Activated CD8-positive, alpha-beta memory T cell treated with anti-CD3 and anti-CD28 coated beads, Interleukin-2, amount 50 U/mL, for 48 hours (primary cell): Measurements from ENCODE around the gene CCNE1.
"Not testable (repeated sequence)": the region's sequence is repeated elsewhere in the genome, so short reads cannot be mapped to it uniquely, and the experiment has no call there.

ENCODE experiments used
- DNase-seq: peaks from one replicate; pipeline ENCODE4 v3.0.0-alpha.2; 2020

Gene CCNE1

DNA sequence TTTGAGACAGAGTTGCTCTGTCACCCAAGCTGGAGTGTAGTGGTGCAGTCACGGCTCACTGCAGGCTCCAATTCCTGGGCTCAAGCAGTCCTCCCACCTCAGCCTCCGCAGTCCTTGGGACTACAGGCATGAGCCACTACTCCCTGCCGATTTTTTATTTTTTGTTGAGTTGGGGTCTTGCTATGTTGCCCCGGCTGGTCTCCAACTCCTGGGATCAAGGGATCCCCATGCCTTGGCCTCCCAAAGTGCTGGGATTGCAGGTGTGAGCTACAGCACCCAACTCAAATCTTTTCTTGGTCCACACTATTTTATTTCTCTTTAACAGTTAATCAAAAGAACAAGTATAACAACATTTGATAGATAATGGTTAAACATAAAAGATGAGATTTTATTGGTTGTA is 7.5 kb downstream of the CCNE1 start:
- no peak for DNase-seq

DNA sequence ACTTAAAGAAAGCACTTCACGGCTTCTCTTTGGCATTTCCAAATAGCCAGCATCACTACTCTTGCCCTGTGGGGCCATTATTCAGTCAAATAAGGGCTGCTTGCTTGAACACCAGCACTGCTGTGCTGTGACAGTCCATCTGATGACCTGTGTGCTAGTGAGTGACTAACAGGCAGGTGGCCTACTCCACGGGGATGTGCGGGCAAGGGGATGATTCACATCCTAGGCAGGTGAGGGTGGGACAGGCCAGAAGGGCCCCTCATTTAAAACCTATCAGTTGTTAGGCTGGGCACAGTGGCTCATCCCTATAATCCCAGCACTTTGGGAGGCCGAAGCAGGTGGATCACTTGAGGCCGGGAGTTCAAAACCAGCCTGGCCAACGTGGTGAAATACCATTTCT is 8.2 kb downstream of the CCNE1 start:
- DNase-seq: no peak

DNA sequence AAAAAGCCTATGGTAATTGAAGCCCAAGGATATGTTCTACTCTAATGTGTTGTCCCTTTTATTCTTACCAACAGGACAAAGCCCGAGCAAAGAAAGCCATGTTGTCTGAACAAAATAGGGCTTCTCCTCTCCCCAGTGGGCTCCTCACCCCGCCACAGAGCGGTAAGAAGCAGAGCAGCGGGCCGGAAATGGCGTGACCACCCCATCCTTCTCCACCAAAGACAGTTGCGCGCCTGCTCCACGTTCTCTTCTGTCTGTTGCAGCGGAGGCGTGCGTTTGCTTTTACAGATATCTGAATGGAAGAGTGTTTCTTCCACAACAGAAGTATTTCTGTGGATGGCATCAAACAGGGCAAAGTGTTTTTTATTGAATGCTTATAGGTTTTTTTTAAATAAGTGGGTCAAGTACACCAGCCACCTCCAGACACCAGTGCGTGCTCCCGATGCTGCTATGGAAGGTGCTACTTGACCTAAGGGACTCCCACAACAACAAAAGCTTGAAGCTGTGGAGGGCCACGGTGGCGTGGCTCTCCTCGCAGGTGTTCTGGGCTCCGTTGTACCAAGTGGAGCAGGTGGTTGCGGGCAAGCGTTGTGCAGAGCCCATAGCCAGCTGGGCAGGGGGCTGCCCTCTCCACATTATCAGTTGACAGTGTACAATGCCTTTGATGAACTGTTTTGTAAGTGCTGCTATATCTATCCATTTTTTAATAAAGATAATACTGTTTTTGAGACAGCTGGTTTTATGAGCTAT is 12.0 kb downstream of the CCNE1 start:
- DNase-seq: no peak

DNA sequence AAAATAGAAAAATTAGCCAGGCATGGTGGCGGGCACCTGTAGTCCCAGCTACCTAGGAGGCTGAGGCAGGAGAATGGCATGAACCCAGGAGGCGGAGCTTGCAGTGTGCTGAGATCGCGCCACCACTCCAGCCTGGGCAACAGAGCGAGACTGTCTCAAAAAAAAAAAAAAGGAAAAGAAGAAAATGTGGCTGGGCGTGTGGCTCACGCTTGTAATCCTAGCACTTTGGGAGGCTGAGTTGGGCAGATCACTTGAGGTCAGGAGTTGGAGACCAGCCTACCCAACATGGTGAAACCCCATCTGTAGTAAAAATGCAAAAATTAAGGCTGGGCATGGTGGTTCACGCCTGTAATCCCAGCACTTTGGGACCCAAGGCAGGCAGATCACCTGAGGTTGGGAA is 13.5 kb downstream of the CCNE1 start:
- DNase-seq: not testable (repeated sequence)

DNA sequence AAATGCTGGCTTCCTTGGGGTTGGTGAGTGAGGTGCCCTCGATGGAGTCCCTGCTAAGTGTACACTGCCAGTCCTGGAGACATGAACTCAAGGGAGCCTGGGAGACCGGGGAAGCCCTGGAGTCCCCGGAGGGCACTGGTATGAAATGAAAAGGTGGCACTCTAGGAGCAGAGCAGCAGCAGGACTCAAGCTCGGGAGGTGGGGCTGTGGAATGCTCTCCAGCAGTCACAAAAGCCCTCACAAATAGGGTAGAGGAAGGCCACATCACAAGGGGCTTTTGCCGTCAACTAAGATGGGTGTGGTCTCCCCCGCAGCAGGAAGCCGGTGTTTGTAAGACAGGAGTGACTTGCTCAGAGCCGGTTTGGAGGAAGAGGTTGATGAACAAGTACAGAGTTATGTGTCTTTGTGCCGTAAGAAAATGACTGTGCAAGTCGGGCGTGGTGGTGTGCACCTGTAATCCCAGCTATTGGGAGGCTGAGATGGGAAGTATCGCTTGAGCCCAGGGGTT is 19.3 kb downstream of the CCNE1 start:
- peak; percentile 77 for DNase-seq

DNA sequence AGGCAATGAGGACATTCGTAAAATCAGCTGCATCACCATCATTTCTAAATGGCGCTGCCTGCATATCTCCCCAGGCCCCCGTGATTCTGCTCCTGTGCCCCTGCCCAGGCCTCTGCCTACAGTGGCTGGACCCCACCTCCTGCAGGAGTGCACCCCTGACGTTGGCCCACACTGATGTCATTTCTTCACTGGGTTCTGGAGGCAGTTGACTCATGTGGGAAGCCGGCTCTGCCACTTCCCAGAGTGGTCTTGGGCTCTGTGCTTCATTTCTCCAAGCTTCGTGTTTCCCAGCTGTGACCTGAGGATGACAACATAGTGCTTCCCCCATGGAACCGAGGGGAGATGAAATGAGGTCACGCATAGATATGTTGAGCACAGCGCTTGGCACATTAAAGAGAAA is 19.9 kb downstream of the CCNE1 start:
- no peak for DNase-seq

DNA sequence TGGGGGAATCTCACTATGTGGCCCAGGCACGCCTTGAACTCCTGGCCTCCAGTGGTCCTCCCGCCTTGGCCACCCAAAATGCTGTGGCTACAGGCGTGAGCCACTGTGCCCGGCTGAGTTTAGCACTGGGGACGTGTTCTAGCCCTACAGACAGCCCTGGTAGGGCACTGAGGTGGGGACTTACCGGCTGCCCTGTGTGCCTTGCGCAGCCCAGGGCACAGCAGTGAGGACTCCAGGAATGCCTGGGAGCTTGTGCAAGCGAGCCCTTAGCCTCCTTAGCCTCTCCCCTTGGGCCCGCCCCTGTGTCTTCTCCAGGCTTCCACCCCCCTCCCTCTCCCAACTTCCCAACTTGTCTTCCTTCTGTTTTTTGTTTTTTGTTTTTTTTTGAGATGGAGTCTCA is 21.0 kb downstream of the CCNE1 start:
- no peak for DNase-seq

DNA sequence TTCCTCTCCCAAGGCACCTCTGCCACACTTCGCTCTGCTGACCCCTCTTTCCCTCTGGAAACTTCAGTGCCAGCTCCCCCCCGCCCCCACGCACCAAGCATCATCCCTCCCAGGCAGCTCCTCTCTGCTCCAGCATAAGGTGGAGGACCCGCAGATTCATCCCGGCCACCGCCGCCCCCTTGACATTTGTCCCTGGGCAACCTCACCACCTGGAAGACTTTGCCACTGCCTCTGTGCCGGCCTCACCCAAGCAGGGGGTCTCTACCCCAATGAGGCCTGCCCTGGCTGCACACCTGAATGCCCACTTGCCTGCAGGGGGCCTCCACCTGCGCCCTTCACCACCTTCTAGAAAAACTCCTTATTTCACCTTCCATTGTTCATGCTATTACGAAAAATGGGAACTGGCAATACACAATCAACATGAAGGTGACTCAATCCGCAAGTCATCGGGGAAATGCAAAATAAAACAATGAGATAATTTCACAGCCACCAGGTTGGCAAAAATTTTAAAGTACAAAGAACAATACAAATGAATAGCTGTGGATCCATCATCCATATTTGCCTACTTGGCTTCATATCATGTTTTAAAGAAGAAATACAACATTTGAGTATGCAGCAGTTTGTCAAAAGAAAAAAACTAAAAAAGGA is 21.9 kb downstream of the CCNE1 start:
- DNase-seq: no peak

DNA sequence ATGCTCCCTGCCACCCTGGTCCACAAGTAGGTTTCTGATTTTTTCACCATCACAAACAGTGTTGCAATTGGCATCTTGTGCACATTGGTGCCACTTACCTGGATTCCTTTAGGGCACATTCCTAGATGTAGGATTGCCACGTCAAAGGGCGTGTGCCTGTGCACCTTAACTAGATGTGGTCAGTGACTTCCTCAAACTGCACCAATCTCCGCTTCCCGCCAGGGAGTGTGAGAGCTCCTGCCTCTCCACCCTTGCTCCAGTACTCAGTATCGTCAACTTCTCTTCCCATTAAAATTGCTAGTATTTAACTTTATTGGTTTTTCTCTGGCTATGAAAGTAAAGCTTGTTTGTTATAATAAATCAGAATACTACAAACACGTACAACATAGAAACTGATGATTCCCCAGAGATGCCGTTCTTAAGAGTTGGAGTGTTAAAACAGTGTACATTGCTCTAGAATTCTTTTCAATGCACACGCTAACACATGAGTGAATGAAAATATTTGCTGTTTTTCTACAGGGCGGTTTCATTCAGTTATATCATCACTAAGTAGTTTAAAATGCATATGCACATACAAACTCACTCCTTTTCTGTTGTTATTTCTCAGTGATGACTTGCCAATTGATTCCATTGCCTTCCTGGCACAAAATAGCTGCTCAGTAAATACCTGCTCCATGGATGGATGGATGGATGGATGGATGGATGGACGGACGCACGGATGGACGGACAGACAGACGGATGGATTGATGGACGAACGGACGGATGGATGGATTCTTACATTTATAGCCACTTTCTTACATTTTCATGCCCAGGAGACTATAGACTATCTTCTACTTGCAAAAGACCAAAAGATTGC is 23.4 kb downstream of the CCNE1 start:
- no peak for DNase-seq

DNA sequence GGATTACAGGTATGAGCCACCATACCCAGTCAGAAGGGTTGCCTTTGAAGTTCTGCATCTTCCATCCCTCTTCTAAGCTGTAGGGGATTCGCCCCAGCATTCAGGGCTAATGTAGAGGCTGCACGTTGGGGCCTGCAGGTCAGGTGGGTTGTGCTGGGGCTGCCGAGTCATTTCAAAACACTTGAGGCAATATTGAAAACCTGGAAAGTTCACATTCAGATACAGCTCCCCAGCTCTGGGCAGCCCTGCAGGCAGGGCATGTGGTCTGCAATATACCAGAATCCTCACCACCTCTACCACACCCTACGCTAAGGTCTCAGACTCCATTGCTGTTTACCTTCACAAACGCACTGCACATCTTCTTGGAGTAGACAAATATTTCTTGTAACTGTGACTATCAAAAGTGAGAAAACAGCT is 24.6 kb downstream of the CCNE1 start:
- DNase-seq: peak; percentile 73

DNA sequence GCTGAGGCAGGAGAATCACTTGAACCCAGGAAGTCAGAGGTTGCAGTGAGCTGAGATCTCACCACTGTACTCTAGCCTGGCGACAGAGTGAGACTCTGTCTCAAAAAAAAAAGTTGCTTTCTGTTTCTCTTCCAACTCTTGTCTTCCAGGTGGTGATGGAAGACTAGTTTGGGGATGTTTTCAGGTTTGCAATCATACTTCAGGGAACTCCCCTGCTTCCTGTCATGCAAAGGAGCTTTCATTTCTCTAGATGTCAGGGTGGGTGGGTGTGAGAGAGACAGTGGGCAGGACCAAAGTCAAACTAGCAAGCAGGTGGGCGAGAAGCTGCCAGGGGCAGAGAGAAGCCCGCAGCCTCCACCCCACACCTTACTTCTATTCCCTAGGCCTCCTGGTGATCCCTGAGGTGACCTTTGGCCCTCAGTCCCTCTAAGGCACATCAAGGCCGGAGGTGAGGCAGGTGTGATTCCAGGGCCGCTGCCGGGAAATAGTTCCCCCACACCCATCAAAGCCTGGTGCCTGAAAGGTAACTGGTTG is 25.7 kb downstream of the CCNE1 start:
- DNase-seq: peak; percentile 67

DNA sequence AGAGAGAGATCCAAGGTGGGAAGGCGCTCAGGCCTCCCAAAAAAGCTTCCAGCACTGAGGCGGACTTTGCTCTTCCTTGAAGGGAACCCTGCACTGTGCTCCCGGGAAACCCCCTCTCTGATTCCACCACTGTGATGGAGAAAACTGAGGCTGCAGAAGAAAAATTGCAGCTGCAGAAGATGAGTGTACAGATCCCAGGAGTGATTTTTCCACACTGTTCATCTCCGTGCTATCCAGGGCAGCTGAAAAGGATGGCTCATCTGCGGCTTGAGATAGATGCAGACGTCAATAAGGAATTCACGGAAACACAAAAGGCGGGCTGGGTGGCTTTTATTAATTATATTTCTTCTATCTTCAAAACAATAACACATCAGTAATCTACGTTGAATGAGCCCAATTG is 26.2 kb downstream of the CCNE1 start:
- DNase-seq: no peak

DNA sequence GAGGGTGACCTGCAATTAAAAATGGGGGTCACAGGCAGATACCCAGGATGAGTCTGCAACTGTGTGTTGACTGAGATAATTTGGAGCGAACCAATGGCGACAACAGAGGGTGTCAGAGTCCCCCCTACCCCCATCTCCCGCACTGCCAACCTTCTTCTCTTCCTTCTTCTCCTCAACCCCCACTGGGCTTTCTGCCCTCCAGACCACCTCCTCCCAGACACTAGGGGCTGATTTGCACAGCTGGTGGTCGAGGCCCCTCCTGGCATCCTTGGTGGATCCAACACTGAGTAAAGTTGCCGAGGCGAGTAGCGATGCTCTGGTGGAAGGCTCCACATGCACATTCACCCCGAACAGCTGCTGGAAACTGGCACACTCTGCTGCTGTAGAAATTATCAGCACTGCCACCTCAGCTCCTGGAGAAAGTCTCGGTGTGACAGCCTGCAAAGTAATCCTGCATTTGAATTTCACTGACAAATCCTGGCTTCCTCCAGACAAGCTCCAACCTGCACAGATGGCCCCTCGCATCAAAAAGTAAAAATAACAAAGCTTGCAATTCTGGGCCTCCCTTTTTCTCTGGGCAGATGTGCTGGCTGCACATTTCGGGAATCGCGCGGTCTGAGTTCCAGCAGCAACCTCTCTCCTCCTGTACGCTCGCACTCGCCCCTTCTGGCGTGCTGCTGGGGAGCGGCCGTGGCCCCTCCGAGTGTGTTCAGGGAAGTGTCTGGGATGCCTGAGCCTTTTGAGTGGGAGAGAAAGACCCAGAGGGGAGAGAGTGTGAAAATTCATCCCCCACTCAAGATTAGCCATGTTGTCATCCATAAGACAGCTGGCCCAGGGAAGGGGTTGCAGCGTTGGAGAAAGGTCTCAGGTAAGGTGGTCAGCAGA is 28.5 kb downstream of the CCNE1 start:
- no peak for DNase-seq

DNA sequence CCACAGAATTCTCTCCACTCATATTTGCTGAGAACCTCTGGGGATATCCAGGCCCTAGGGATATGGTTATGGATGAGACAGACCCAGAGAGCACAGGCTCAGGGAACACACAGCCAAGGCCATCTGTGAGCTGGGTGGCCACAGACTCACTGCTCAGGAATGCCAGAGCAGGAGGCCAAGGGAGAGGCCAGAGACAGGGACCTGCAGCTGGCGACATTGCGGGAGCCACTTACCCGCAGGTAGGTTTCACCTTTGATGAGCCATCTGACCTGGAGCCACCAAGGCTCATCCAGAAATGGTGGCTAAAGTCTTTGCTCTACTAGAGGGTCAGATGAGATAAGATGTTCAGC is 29.4 kb downstream of the CCNE1 start:
- DNase-seq: no peak

DNA sequence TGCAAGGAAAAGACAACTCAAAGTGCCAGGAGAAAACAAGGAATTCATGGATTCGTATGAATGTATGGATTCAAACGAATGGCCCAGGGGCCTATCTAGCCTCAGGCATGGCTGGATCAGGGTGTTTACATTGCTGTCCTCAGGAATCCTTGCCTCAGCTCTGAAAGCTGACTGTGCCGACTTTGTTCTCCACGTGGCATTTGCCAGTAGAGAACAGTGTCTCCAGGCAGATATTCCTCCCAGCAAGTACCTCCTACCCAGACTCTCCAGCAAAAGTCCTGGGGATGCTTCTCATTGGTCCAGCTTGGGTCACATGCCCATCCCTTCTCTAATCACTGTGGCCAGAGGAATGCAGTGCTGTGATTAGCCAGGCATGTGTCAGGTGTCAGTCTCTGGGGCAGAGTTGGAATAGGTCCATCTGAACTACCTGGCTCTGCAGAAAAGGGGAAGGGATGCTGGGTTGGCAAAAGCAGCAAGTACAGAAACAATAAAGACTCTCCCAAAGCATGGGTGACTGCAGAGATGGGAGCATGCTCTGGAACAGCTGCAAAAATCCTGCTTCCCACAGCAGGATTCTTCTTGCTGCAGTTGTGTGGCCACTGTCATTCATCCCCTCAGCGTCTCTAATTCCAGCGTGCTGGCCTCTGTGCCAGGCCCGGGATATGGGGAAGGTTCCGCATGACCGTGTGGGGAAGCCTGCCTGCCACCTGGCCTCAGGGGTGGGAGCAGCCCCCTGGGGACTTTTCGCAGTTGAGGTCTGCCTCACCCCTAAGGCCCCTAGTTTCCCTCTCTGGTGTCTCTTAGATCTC is 30.0 kb downstream of the CCNE1 start:
- DNase-seq: no peak

DNA sequence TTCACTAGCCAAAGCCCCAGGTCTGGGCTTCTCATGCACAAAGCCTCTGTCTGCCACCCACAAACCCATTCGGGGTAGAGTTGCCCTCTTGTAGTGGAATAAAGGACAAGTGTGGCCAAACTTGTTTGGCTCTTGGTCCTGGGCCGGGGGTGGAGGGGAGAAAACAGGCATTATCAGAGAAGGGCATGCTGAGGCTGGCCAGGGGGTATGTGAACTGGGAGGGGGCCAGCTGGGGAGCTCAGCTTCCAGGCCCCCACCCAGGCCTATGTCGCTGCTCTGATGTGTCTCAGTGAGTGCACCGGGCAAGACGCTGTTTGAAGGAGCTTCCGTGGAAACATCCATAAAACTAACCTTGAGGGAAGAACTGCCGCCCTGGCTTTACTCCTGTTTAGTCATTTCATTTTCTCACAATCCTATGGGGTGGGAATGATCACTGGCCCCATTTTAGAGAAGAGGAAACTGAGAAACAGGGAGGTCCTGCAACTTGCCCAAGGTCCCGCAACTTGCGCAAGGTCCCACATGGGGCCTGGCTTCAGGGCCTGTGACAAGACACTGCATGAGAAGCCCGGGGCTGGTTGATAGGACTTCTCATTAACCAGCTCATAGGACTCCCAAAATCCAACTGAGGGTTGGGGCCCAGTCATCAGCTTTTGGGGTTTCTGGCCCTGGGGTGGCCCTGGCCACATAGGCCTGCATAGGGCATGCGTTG is 30.8 kb downstream of the CCNE1 start:
- no peak for DNase-seq

DNA sequence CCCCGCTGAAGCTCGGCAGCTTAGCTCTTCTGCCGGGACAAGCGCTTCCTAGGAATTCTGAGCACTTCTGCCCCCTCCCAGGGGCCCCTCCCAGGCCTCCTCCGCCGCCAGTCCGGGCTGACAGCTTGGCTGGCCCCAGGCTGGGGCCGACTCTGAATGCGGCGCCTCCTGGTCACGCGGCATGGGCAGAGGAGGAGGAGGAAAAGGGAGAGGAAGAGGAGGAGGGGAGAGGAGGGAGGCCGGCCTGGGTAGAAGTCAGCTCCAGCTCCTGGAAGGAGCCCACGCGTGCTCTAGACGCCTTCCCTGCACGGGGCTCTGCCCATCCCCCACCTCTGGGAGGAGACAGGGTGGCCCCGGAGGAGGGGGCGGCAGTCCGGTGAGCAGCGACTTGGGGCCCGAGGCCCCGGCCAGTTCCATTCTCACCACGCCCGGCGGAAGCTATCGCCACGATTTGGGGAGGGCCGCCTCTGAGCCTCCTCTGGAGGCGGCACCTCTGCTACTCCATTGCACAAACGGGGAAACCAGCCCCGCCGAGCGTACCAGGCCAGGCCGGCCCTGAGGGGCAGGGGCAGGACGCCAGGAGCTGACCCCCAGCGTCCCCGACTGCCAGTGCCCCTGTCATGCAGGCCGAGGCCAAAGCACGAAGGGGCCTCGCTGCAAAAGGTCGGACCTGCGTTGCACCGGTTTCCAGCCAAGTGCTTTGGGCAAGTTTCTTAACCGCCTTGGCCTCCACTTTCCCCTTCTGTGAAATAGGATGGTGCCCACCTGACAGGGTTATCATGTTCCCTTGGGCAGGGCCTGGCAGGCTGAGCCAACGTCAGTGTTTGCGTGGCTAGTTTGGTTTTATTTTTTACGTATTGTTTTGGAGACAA is 31.6 kb downstream of the CCNE1 start:
- no peak for DNase-seq

DNA sequence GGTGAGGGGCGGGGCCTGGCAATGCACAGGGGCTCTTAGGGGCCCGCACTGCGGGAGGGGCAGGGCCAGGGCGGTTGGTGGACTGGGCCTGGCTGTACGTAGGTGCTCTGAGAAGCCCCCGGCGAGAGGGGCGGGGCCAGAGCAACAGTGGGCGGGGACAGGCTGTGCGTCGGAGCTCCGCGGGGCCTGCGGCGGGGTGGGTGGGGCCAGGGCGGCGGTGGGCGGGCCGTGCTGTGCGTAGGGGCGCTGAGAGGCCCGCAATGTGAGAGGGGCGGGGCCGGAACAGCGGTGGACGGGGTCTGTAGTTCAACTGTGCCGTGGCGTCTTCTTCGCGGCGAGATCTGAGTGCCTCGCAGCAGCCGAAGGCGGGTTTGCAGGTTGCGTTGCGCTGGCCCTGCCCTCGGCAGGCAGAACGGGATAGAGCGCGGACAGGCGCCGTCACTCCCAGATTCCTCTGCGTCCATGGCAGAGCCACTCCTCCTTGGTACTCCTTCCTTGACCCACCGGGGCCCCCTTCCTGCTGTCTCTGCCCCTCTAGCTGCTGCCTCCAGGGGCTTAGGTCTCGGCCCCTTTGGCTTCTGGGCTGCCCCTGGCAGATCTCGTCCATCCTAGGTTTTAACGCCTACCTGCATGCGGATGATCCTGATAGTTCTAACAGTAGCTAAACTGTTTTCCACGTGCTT is 33.2 kb downstream of the CCNE1 start:
- DNase-seq: peak; percentile 97

DNA sequence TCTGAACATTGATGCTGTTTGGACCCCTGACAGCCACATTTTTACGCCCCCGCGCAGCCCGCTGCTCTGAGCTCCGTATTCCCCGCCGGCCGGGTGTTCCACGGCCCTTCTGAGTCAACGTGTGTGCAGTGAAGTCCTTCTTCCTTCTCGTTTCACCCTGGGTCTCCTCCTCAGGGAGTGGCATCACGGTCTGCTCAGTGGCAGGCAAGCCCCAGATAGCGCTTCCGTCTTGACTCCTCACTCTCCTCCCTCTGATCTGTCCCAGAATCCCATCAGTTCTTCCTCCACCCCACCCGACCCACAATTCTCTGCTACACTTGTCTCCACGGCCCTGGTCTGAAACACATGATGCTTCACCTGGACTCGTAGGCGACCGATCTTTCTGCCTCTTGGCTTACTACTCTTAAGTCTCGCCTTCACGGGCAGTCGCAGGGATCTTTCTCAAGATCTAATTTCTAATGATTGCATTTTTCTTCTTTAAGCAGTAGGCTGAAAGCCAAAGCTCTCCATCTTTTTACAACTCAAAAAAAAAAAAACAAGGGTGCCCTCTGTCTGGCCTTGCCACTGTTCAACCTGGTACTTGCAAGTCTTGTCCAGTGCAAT is 33.9 kb downstream of the CCNE1 start:
- peak; percentile 72 for DNase-seq
